ENCODE data around the gene RPS19BP1.

RPS19BP1 gene

DNA sequence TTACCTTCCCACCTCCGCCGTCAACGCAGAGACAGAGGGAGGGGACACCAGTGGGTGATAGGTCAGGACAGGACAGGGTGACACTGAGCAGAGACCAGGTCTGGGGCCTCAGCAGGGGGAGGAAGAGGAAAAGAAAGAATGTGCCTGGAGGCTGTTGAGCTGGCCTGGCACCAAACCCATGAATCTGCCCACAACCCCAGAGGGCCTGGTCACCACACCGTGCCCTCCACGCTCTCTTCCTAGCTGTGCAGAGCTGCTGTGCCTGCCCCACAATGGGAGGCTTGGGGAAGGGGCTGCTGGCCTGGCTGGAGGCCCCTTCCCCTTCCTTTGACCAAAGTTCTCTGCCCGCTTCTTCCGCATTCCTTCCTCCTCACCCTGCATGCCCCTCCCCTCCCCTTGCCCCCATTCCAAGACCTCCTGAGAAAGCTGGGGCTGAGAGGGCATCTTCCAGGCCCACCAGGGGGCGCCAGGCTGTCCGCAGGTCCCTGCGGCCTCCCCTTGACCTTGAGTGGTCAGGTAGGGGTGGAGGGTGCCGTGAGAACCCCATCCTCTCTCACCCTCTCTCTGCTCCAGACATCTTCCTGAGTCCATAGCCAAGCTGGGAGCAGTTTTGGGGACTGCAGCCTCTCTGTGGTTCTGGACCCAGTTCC, 27.0 kb upstream of the RPS19BP1 start:
- DNase-seq (ENCODE audit: low read depth): no peak

DNA sequence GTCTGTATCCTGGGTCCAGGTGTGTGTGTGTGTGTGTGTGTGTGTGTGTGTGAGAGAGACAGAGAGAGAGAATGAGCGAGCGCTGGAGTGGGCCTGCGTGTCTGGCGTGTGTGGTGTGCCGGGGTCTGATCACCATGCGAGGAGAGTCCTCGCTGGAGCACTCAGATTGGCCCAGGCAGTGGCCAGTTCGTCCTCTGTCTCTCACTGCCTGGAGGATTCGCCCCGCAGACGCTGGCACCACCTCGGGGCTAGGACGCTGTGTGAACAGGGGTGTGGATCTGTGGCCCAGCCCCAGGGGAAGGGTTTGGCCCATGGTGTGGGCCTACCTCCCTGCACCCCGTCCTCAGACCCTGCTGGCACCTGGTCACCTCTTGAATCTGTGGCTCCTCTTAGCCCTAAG, 26.4 kb upstream of the RPS19BP1 start:
- no peak for DNase-seq (ENCODE audit: low read depth)

DNA sequence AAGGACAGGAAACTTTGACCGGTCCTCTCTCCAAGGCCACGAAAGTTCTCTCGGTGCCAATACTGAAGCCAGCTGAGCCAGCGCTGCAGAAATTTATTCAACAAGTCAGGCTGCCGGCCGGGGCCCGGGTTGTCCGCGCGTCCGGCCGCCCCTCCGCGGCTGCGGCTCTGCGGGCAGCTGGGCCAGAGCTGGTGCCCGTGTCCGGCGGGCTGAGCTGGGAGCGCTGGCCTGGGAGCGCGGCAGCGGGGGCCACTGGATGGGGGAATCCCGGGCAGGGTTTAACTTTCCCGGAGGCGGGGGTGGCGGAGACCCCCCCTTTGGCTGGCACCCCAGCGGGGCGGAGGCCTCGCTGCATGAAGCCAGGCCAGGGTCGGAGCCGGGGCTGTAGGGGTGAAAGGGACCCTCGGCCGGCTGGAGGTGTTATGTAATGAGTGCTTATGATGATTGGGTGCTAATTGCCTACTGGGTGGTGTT, 25.7 kb upstream of the RPS19BP1 start:
- no peak for DNase-seq (ENCODE audit: low read depth)

DNA sequence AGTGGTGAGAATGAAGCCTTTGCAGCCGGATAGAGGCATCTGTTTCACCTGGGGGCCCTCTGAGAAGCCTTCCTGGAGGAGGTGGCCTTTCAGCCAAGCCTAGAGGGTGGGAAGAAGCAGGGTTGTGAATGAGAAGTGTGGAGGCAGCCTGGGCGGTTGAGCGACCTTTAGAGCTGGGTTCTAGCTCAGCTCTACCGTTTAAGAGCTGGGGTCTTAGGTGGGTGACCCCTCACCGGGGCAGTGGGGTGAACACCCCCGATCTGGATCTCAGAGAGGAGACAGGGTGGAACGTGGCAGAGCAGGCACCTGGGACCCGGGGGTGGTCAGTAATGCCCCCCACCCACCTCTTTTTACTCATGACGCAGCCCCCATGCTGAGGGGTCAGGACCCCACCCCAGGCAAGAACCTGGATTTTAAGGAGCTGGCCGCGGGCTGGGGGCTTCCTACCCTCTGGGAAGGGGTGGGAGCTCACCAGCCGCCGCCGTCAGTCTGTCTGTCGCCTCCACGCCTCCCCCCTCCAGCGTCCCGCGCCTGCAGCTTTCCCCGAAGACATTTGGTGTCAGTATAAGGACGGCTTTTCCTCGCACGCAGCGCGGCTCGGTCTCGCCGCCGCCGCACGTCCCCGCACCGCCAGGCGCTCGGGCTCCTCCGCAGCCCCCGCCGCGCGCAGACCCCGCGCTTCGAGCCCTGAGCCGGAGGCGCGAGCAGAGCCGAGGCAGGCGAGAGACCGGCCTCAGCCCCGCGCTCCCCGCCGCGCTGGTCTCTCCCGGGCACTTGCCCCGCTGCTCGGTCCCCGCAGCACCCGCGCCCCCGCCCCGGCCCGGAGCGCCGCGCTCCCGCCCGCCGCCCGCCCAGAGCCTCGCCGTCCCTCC, 24.7 kb upstream of the RPS19BP1 start:
- DNase-seq (ENCODE audit: low read depth): no peak

DNA sequence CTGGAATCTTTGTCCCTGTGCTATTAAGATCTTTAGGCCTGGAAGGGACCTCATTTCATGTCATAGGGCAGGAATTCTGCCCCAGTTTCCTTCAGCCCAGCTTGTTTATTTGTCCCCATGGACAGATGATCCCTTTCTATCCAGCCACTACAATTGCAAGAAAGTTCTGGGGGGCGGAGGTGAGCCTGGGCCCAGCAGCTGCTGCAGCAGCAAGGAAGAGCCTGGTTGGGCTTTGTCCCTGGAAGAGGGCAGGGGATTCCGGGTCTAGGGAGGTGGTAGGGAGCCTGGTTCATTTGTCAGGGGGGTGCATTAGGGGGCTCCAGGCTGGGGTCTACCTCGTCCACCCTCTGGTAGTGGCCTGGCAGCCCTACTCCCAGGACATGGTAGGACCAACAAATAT, 21.6 kb upstream of the RPS19BP1 start:
- DNase-seq (ENCODE audit: low read depth): no peak

DNA sequence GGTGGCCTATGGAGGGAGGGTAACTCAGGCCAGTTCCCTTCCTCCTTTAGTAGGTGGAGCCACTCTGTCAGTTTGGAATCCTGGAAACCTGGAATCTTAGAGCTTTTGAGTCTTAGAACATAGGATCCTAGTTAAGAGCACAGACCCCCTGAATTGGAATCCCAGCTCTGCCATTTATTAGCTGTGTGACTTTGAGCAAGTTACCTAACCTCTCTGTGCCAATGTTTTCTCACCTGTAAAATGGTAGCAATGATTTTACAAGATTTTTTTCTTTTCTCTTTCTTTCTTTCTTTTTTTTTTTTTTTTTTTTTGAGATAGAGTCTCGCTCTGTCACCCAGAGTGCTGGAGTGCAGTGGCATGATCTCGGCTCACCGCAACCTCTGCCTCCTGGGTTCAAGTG, 20.9 kb upstream of the RPS19BP1 start:
- DNase-seq (ENCODE audit: low read depth): no peak

DNA sequence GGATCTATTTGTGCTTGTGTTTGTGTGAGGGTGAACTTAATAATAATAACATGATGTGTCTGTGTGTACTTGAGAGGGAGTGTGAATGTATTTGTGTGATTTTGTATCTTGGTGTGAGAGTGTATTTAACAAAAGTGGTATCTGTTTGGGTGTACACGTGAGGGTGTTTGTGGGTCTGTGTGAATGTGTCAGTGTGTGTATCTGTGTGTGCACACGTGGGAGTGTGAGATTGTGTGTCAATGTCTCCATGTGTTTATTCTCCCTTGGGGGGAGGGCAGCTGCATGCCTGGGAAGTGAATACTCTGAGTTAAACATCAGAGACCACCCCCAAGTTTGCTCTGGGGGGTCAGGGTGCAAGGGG, 15.0 kb upstream of the RPS19BP1 start:
- no peak for DNase-seq (ENCODE audit: low read depth)

DNA sequence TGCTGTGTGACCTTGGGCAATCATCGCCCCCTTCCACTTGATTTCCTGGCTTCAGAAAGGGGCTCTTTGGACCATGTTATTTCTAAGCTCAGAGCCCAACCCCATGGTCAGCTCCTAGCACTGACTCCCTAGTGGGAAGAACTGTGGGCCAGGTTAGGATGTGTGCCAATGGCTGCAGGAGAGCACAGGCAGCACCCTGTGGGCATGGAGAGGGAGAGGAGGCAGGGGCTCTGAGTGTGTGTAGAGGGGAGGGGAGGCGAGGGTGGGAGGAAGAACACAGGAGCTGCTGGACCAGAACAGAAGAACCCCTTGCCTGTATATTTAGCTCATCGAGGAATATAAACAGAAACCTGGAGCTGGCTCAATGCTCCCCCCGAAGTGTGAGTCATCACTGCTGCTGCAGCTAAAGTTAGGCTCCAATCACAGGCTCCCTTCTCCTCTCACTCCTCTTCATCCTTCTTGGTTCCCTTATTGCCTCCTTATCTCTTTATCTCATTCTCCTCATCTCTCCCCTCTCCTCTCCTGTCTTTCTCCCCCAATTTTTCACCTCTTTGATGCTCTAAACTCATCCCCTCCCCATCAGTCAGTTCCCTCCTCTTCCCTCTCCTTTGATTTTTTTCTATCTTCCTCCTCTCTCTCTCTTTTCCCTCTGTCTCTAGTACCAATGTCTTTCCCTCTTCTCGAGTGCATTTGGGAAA, 14.5 kb upstream of the RPS19BP1 start:
- DNase-seq (ENCODE audit: low read depth): no peak

DNA sequence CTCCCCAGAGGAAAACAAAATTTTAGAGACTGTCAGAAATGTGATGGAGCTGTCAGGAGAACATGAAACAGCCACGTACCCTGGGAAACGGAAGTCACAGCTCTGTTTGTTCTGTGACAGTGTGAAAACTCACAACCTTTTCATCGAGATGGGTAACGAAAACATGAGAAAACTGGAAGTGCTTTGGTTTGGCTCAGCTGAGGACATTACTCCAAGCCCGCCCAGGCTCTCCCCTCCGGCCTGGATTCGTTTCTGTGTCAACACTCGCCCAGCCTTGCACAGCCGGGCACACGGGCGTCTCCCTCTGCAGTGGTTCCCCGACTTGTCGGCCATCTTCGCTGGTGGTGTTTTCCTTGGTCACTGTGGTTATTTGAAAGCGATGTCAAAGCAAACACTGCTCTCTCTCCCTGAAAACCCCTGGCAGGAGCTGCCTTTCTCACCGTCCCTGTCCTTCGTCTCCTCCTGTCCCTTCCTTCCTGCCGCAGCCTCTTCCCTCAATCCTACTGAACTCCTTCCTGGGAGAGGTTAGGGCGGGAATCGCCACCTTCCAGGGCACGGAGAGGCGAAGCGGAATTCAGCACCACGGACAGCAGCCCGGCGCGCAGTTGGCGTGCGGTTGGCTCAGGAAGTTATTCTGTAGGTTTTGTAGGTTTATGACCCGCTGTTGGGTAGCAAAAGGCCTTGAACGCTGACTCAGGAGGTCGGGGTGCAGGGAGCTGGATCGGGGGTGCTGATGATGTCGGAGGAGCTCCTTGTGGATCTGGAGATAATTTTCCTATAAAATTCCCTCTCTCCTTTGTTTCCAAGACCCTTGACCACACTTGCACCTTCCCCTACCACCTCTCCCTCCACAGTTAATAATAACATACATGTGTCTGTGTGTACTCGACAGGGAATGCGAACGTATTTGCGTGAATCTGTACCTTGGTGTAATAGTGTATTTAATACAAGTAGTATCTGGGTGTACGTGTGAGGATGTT, 13.1 kb upstream of the RPS19BP1 start:
- DNase-seq (ENCODE audit: low read depth): no peak

DNA sequence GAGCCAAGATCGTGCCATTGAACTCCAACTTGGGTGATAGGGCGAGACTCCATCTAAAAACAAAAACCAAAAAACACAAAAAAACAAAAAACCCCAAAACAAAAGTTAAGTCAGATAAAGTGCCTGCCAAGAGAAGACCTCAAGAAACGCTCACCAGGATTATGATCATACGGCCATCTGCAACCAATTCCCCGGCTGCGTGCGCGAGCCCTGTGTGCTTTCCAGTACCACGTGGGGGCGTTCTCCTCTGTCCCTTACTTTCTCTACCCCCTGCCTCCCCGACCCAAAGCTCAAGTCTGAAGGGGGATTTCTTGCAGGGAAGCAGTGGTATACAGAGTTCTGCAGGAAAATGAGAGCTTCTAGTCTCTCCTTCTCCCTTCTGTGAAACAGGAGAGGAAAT, 10.5 kb upstream of the RPS19BP1 start:
- DNase-seq (ENCODE audit: low read depth): no peak

DNA sequence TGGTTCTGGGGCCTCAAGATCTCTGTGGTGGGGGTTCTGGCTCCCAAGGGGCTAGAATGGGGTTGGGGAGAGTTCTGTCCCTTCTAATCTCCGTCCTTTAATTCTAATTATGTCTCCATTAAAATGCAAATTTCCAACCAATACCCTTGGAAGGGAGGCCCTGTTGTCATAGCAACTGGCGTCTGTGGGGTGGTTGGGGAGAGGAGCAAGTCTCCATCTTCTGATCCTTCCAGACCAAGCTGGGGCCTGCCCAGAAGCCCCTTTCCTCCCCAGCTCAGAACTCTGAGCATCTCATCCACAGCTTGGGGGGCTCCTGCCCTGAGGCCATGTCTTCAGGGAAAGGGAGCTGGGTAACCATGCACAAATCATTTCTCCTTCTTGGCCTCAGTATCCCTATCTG, 5.4 kb upstream of the RPS19BP1 start:
- no peak for DNase-seq (ENCODE audit: low read depth)

DNA sequence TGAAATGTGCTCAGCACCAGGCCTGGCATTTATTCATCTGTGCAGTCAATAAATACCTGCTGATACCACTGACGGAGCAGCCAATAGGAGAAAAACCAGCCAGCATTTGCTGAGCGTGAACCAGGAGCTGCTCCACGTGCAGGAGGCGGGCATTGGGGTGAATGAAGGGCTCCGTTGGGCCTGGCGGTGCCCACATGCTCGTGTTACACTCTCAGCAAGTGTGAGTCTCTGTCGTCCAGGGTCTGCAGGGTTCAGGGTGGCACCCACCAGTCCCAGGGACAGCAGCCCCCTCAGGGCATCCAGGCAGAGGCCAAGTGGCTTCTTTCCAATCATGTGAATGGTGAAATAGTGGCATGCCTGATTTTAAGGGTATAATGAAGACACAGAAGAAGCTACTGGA, 4.2 kb upstream of the RPS19BP1 start:
- DNase-seq (ENCODE audit: low read depth): no peak

DNA sequence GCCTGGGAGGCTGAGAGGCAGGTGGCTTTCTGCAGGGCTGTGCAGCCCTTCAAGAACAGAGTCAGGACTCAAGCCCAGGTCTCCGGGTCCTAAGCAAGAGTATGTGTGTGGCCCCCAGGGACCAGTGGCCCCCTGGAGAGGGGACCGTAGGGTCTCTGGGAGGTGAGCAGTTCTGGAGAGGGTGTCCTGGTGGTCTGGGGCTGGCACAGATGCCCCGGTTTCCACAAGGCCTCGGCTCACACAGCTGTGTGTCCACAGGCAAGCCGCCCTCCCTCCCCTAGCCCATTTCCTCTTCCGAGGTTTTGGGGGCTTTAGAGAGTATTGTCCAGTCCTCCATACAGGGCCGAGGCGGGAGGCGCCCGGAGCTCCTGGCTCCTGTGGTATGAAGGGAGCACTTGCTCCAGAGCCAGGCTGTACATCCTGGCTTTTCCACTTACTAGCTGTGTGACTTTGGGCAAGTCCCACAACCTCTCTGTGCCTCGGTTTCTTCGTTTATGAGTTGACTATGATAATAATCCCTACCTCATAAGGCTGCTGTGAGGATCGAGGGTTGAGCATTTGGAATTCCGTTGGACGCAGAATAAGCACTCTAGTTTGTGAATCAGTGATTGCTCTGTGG, 3.4 kb upstream of the RPS19BP1 start:
- no peak for DNase-seq (ENCODE audit: low read depth)

DNA sequence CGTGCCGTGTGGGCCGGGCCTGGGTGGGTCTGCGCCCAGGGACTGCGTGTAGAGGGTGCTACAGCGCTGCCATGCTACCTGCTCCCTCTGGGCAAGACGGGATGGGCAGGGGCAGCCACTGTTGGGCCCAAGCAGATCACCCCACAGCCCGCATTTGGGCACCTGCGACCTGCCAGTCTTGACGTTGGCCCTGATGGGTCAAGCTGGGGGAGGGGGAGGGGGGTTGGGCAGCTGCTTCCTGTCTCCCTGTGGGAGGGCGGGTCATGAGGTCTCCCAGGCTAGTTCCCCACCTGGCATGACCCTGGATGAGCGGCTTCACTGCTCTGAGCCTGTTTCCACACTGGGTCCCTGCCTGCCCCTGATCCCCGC, 2.8 kb upstream of the RPS19BP1 start:
- no peak for DNase-seq (ENCODE audit: low read depth)

DNA sequence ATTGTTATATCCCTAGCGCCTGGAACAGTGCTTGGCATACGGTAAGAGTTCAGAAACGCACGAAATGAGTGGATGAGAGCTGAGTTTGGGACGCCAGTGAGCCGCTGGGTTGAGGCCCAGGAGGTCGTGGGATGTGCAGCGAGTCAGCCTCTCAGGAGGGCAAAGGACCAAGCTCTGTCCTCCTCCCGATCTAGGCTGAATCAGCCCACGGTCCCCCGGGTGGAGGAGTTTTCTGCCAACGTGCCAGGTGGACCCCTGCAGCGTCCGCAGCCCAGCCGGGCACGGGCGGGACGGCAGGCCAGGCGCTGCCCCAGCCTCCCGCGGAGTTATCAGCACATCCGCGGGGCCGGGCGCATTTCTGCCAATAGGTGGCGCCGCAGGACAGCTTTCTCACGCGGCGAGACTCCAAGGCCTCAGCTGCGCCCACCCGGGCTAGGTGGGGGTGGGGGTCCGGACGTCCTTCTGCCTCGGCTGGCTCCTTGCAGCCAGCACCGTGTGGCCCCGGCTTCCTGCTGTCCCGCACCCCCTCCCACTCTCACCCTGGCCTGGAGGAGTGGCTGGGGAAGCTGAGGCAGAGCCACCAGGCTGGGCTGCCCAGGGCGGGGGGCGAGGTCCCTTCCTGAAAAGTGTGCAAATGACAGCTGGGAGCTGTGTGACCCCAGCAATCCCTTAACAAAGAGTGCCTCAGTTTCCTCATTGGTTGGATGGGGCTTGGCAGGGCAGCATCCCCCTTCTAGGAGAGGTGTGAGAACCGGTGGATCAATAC, 2.2 kb upstream of the RPS19BP1 start:
- no peak for DNase-seq (ENCODE audit: low read depth)

DNA sequence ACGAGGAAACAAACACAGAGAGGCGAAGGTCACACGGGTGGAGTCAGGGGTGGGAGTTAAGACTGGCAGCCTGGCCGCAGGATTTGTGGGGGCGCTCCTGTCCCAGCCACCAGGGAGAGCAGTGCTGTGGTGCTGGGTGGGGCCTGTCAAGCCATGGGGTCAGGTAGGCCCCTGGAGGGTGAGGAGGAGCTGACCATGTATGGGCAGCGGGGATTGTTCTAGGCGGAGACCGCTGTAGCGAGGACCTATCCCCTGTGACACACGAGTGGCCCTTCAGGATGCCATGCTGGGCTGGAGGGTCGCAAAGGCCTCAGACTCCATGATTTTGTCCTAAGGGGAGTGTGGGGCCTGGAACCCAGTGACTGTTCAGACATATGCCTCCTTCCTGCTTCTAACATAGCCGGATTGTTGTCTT, 1.6 kb upstream of the RPS19BP1 start:
- DNase-seq (ENCODE audit: low read depth): no peak

DNA sequence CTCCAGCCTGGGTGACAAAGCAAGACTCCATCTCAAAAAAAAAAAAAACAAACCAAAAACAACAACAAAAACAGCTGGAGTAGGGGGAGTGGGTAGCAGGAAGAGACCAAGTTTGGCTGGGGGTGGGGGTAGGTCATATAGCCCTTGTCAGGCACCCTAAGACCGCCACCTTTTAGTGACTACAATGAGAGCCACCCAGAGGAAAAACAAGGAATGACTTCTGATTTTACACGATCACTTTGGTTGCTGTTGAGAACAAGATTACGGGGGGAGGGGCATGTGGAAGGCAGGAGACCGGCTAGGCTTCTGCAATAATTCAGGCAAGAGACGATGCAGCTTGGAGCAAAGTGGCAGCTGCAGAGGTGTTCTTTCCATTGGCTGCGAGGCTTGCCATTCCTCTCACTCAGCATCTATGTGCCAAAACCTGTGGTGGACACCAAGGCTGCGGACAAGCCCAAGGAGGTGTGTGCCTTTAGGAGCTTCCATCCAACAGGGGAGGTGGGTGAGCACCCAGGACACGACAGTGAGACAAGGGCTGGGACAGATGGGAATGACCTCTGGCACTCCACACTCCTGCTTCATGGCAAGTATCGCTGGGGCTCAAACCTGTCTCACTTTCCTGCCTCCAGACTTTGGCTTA, 1.7 kb downstream of the RPS19BP1 start:
- DNase-seq (ENCODE audit: low read depth): no peak

DNA sequence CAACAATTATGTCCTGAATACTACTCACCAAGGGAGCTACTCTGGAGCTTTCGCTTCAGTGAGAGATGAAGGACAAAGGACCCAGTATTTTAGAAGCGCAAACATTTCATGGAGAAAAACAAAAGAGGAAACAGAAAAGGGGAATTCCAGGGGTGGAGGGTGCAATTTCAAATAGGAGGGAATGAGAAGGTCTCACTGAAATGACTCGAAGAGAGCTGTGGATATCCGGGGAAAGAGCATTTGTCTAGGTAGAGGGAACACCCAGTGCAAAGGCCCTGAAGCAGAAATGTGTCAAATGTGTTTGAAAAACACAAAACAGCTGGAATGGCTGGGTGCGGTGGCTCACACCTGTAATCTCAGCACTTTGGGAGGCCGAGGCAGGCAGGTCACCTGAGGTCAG, 2.4 kb downstream of the RPS19BP1 start:
- no peak for DNase-seq (ENCODE audit: low read depth)

DNA sequence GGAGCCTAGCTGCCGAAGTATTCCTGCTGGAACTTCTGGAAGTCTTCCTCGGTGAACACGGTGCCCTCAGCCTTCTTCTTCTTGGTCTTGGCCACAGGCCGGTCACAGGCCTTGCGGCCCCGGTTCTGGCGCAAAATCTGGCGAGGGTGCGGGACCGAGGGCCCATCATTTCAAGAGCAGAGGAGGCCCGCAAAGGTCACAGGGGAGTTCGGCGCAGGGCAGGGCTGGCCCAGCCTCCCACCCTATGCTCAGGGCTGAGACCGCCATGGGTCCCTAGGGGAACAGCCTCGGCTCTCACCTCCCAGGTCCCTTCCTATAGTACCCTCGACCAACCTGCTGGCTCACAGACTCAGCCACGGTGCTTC, 3.1 kb downstream of the RPS19BP1 start:
- no peak for DNase-seq (ENCODE audit: low read depth)
